PC-3 (cell line): Measurements from ENCODE around the gene INHBE. TPM values are rescaled to one million over a fixed set of nuclear protein-coding genes. Genes with fewer than 3 reads are reported as not detected.

Experiments
- ATAC-seq: fragments of 200-7000 bp; cut with Tn5 transposase; 2 replicates; pipeline ENCODE4 v1.9.1; 2020; ENCODE audit warnings: mild to moderate bottlenecking, moderate library complexity
- BruUV-seq: library from RNA; stranded (reverse); fragments of 400-500 nt; replicated peaks from 2 replicates; lab custom pipeline; 2021; lab: Mats Ljungman, UMichigan
- CTCF ChIA-PET: fragments of 300-600 bp; sonication (Branson Sonifier 250); formaldehyde crosslinking; loops from one replicate; lab custom pipeline; 2022; ENCODE audit warnings: antibody characterized with exemption; lab: Charles Lee
- POLR2A ChIA-PET: fragments of 300-600 bp; sonication (Branson Sonifier 250); formaldehyde crosslinking; loops from one replicate; lab custom pipeline; 2022; ENCODE audit warnings: antibody characterized with exemption; ENCODE audit not compliant: unreplicated experiment; lab: Charles Lee
- DNase-seq: peaks from one replicate; pipeline ENCODE4 v3.0.0-alpha.2; 2015
- H2AFZ ChIP-seq: fragments of 300-600 bp; sonication (generic); 2 replicates; pipeline ENCODE4 v1.6.0; 2016; ENCODE audit warnings: antibody characterized with exemption, low read length
- H3F3A ChIP-seq: fragments of 300-600 bp; sonication (generic); one replicate; pipeline ENCODE4 v1.6.0; 2017; ENCODE audit warnings: antibody characterized with exemption, low read length, control low read depth, mild to moderate bottlenecking; ENCODE audit not compliant: unreplicated experiment
- H3K27ac ChIP-seq: fragments of 300-600 bp; sonication (generic); 2 replicates; pipeline ENCODE4 v1.5.1; 2016; ENCODE audit warnings: mild to moderate bottlenecking, low read length
- H3K27me3 ChIP-seq: fragments of 300-600 bp; sonication (generic); 2 replicates; pipeline ENCODE4 v1.6.1; 2016; ENCODE audit warnings: low read length, mixed read lengths
- H3K36me3 ChIP-seq: fragments of 300-600 bp; sonication (generic); 2 replicates; pipeline ENCODE4 v1.6.1; 2016; ENCODE audit warnings: low read depth, mixed run types, low read length, mixed read lengths
- H3K4me1 ChIP-seq: fragments of 300-600 bp; sonication (generic); 2 replicates; pipeline ENCODE4 v1.5.1; 2016; ENCODE audit warnings: low read length; ENCODE audit not compliant: insufficient read depth
- H3K4me2 ChIP-seq: fragments of 300-600 bp; sonication (generic); 2 replicates; pipeline ENCODE4 v1.6.0; 2016; ENCODE audit warnings: low read length
- H3K4me3 ChIP-seq: fragments of 300-600 bp; sonication (generic); 2 replicates; pipeline ENCODE4 v1.5.1; 2016; ENCODE audit warnings: mild to moderate bottlenecking, low read length, mixed read lengths
- H3K79me2 ChIP-seq: fragments of 300-600 bp; sonication (generic); 2 replicates; pipeline ENCODE4 v1.6.1; 2017; ENCODE audit warnings: low read length, mixed read lengths
- H3K9ac ChIP-seq: fragments of 300-600 bp; sonication (generic); 2 replicates; pipeline ENCODE4 v1.6.0; 2016; ENCODE audit warnings: mild to moderate bottlenecking, low read length
- H3K9me2 ChIP-seq: fragments of 300-600 bp; sonication (generic); replicated peaks from 2 replicates; pipeline ENCODE4 v1.6.1; 2016; ENCODE audit warnings: mixed run types, low read length, mixed read lengths
- H3K9me3 ChIP-seq: fragments of 300-600 bp; sonication (generic); 2 replicates; pipeline ENCODE4 v1.6.1; 2016; ENCODE audit warnings: low read length, mixed read lengths
- H4K20me1 ChIP-seq: fragments of 300-600 bp; sonication (generic); 2 replicates; pipeline ENCODE4 v1.6.1; 2016; ENCODE audit warnings: low read length, mixed read lengths
- CTCF ChIP-seq: fragments of 300-600 bp; sonication (generic); conservative IDR thresholded peaks from 2 replicates; pipeline ENCODE4 v1.5.1; 2017; ENCODE audit warnings: antibody characterized with exemption, low read depth, mild to moderate bottlenecking, low read length
- EZH2 ChIP-seq: fragments of 300-600 bp; sonication (generic); IDR thresholded peaks from one replicate; pipeline ENCODE4 v1.6.1; 2017; ENCODE audit warnings: antibody characterized with exemption, mild to moderate bottlenecking, low read length; ENCODE audit not compliant: unreplicated experiment
- EZH2phosphoT487 ChIP-seq: fragments of 300-600 bp; sonication (generic); IDR thresholded peaks from 2 replicates; pipeline ENCODE4 v1.6.1; 2018; ENCODE audit warnings: mild to moderate bottlenecking, antibody characterized with exemption, low read length, borderline replicate concordance
- intact Hi-C: fragments of 100-400 bp; cut with micrococcal nuclease; formaldehyde crosslinking; loops from 2 replicates; pipeline ENCODE4 v1.9.0; 2023
- total RNA-seq: library from RNA; depleted of rRNA; stranded (reverse); fragments of >200 nt; gene quantifications from 2 replicates; pipeline ENCODE4 v1.2.3, GENCODE V29; 2014

The INHBE gene
- total RNA-seq, 1 experiment from 2014 or later, result not detected

DNA sequence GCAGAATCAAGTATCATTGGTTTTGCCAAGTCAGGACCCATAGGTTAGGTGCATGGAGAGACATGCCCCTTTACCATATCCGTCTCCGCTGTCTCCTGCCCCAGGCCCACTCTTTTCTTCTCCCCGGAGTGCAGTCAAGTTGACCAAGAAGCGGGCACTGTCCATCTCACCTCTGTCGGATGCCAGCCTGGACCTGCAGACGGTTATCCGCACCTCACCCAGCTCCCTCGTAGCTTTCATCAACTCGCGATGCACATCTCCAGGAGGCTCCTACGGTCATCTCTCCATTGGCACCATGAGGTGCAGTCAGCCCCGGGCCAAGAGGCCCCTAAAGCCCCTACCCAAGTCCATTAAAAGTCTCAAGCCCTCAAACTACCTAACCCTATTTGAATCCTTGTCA, 9.5 kb downstream of the INHBE start:
- TF ChIP-seq CTCF, result no peak
- ATAC-seq (no peak), DNase-seq (no peak)
- Histone ChIP-seq H3K79me2 (no peaks in the 10 kb centered on the region), H2AFZ (no peak overlapping the region), H3K4me3 (no peak overlapping the region), H3K9ac (no peak overlapping the region), H3K27me3 (peaks cover 53% of the 10 kb centered on the region), H4K20me1 (no peaks in the 10 kb centered on the region), H3K4me2 (no peak overlapping the region), H3K4me1 (peaks cover 6% of the 10 kb centered on the region; the same call in 1 of the 2 replicates), H3K36me3 (no peaks in the 10 kb centered on the region), H3K9me3 (no peaks in the 10 kb centered on the region), H3K9me2 (no peaks in the 10 kb centered on the region), H3K27ac (no peak overlapping the region), H3F3A (no peaks in the 10 kb centered on the region)
- intact Hi-C loops, result no loop called here
- POLR2A ChIA-PET, result no interaction called here
- CTCF ChIA-PET, result no interaction called here
- BruUV-seq, result no TSS peak

DNA sequence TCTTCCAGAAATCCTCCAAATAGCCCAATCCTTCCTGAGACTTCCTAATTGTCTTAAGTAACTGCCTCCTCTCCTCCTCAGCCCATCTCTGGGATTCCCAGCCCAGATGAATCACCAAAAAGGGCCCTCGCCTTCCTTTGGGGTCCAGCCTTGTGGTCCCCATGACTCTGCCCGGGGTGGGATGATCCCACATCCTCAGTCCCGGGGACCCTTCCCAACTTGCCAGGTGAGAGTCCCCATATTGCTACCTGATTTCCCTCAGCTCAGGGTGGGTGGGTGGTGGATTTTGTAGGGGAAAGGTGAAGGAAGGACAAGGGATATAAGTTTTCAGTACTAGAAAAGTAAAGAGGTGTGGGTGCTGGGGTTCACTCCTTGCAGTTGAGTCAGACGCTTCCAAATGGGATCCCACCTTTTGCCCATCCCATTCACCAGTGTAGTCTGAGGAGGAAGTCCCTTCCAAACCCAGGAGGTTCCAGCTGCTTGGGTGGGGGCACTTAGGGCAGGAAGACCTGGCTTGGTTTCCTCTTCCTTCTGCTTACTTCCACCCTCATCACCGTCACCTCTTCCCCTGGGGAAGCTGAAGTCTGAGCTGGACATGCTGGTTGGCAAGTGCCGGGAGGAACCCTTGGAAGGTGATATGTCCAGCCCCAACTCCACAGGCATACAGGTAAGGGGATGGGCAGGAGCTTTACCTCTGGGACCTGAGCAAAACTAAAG, 10.1 kb downstream of the INHBE start:
- Histone ChIP-seq H3K4me3 (no peak overlapping the region), H3K9me3 (no peaks in the 10 kb centered on the region), H3K36me3 (no peaks in the 10 kb centered on the region), H3K79me2 (no peaks in the 10 kb centered on the region), H3K9ac (no peak overlapping the region), H3K9me2 (no peaks in the 10 kb centered on the region), H3K4me2 (no peak overlapping the region), H3K27me3 (peaks cover 53% of the 10 kb centered on the region), H3K27ac (no peak overlapping the region), H4K20me1 (no peaks in the 10 kb centered on the region), H3K4me1 (peaks cover 6% of the 10 kb centered on the region; the same call in 1 of the 2 replicates), H3F3A (no peaks in the 10 kb centered on the region), H2AFZ (no peak overlapping the region)
- intact Hi-C loops, result no loop called here
- ATAC-seq, result no peak
- ChIA-PET POLR2A (no interaction called here), CTCF (no interaction called here)
- TF ChIP-seq CTCF (no peak), EZH2 (no peak), EZH2phosphoT487 (no peak)
- no peak for DNase-seq
- no TSS peak for BruUV-seq

- H4K20me1 ChIP-seq, result no peaks in the 10 kb centered on the region
- H2AFZ ChIP-seq, result no peak overlapping the region
- H3K4me2 ChIP-seq, result no peak overlapping the region
- no peak overlapping the region for H3K4me3 ChIP-seq
- DNase-seq (no peak), ATAC-seq (no peak)
- H3K9ac ChIP-seq, result no peak overlapping the region
- H3K4me1 ChIP-seq, result peaks cover 4% of the 10 kb centered on the region; the same call in 1 of the 2 replicates
- no peaks in the 10 kb centered on the region for H3F3A ChIP-seq
- ChIA-PET POLR2A (no interaction called here), CTCF (no interaction called here)
- TF ChIP-seq EZH2 (no peak), CTCF (no peak), EZH2phosphoT487 (no peak)
- no peaks in the 10 kb centered on the region for H3K9me3 ChIP-seq
- H3K27ac ChIP-seq, result no peak overlapping the region
- intact Hi-C loops, result no loop called here
- no peaks in the 10 kb centered on the region for H3K79me2 ChIP-seq
- H3K9me2 ChIP-seq, result no peaks in the 10 kb centered on the region
- H3K36me3 ChIP-seq, result no peaks in the 10 kb centered on the region
- H3K27me3 ChIP-seq, result peaks cover 49% of the 10 kb centered on the region
- BruUV-seq, result no TSS peak
These were observed 10.8 kb downstream of the INHBE start for GRCh38 chr12:57465747-57466505.
